ENCODE data around the gene SPECC1.

GRCh38 chr17:20033415-20033814, 24.3 kb downstream of the SPECC1 start:
- TF ChIP-seq CTCF (IDR thresholded peaks at IDR 0.05): no peak
- TF ChIP-seq POLR2A (IDR thresholded peaks at IDR 0.05): no peak

Measured in lower leg skin (tissue), 3 donors.